HG02981 (cell line): ENCODE measurements around the gene MYCBPAP.

Experiments
- ATAC-seq: cut with Tn5 transposase; IDR thresholded peaks from one replicate; pipeline ENCODE4 v1.9.1; 2021; ENCODE audit warnings: mild to moderate bottlenecking, moderate library complexity; ENCODE audit not compliant: unreplicated experiment

Gene MYCBPAP

GRCh38 chr17:50517011-50517410 lies 8.8 kb downstream of the MYCBPAP start:
- no peak for ATAC-seq

- no peak for ATAC-seq
Measured at GRCh38 chr17:50517504-50518383, 9.5 kb downstream of the MYCBPAP start.

GRCh38 chr17:50518384-50519023 lies 10.3 kb downstream of the MYCBPAP start:
- no peak for ATAC-seq

- no peak for ATAC-seq
Measured at GRCh38 chr17:50519141-50519834, 11.0 kb downstream of the MYCBPAP start.

- ATAC-seq: no peak
Measured at GRCh38 chr17:50520483-50520882, 12.2 kb downstream of the MYCBPAP start.

GRCh38 chr17:50521514-50521913 lies 13.3 kb downstream of the MYCBPAP start:
- ATAC-seq: no peak

- ATAC-seq: no peak
Measured at GRCh38 chr17:50522766-50523165, 14.5 kb downstream of the MYCBPAP start.

- ATAC-seq: no peak
Measured at GRCh38 chr17:50523208-50523607, 15.0 kb downstream of the MYCBPAP start.

GRCh38 chr17:50524838-50525237 lies 16.6 kb downstream of the MYCBPAP start:
- no peak for ATAC-seq

GRCh38 chr17:50527155-50527762 lies 19.0 kb downstream of the MYCBPAP start:
- ATAC-seq: no peak

- no peak for ATAC-seq
Measured at GRCh38 chr17:50527949-50528474, 19.8 kb downstream of the MYCBPAP start.

GRCh38 chr17:50529849-50530248 lies 21.6 kb downstream of the MYCBPAP start:
- ATAC-seq: no peak

GRCh38 chr17:50531428-50532025 lies 23.3 kb downstream of the MYCBPAP start:
- no peak for ATAC-seq

GRCh38 chr17:50532452-50533024 lies 24.3 kb downstream of the MYCBPAP start, which contains the start of gene EPN3:
TSS of gene EPN3 (plus strand) at chr17:50532735. CDS start at chr17:50536557, 3,822 bp downstream.
- ATAC-seq: no peak

GRCh38 chr17:50533185-50533584 lies 24.9 kb downstream of the MYCBPAP start:
- ATAC-seq: no peak

GRCh38 chr17:50533720-50534148 lies 25.5 kb downstream of the MYCBPAP start:
- ATAC-seq: no peak

GRCh38 chr17:50534222-50534978 lies 26.2 kb downstream of the MYCBPAP start:
- ATAC-seq: no peak

- ATAC-seq: no peak
Measured at GRCh38 chr17:50534979-50535326, 26.7 kb downstream of the MYCBPAP start.

- ATAC-seq: no peak
Measured at GRCh38 chr17:50535407-50535806, 27.2 kb downstream of the MYCBPAP start.
